ENCODE measurements around the gene CASZ1. TPM values are rescaled to one million over a fixed set of nuclear protein-coding genes. Genes with fewer than 3 reads are reported as not detected.

The CASZ1 gene
- total RNA-seq, 4 donors from 2014 or later: 0.88 to 6.8 (median 1.7) TPM

DNA sequence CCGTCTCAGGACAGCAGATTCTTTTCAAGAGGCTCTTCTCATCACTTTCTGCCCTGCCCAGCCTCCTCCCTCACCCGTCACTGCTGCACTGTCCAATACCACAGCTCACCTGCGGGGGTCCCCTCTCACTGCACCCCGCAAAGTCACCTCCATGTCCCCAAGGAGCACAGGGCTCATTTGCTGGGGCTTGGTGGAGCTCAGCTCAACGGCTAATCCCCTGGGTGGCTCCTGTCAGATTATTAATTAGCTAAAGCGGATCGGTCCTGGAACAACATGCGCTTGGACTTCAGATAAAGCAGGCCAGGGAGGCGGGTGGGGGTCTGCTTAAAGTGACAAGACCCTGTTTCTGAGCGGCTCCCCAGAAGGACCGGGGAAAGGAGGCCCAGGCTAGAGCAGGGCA lies 43.1 kb downstream of the CASZ1 start:
- TF ChIP-seq, protein P1, sequence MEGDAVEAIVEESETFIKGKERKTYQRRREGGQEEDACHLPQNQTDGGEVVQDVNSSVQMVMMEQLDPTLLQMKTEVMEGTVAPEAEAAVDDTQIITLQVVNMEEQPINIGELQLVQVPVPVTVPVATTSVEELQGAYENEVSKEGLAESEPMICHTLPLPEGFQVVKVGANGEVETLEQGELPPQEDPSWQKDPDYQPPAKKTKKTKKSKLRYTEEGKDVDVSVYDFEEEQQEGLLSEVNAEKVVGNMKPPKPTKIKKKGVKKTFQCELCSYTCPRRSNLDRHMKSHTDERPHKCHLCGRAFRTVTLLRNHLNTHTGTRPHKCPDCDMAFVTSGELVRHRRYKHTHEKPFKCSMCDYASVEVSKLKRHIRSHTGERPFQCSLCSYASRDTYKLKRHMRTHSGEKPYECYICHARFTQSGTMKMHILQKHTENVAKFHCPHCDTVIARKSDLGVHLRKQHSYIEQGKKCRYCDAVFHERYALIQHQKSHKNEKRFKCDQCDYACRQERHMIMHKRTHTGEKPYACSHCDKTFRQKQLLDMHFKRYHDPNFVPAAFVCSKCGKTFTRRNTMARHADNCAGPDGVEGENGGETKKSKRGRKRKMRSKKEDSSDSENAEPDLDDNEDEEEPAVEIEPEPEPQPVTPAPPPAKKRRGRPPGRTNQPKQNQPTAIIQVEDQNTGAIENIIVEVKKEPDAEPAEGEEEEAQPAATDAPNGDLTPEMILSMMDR (IDR thresholded peaks at IDR 0.05; ENCODE audit: low read depth): no peak

GRCh38 chr1:10751561-10752085 lies 44.8 kb downstream of the CASZ1 start:
- TF ChIP-seq, protein P1 (IDR thresholded peaks at IDR 0.05; ENCODE audit: low read depth): no peak

DNA sequence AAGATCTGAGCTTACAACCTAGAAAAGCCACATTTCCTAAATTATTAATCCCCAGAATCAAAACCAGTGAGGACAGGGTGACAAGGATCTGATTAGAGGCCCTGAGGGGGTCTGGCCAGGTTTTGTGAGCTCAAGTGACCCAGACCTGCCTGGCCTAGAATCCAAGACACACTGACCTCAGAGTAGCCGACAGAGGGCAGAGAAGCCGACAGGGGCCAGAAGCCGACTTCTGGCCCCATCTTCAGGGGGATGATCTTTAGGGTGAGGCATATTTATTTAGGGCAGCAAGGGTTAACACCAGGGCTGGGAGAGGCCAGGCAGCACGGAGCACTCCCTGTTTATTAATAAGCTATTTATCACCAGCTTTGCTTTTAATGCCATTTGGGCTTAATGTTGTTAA lies 45.3 kb downstream of the CASZ1 start:
- TF ChIP-seq, protein P1 (IDR thresholded peaks at IDR 0.05; ENCODE audit: low read depth): no peak

DNA sequence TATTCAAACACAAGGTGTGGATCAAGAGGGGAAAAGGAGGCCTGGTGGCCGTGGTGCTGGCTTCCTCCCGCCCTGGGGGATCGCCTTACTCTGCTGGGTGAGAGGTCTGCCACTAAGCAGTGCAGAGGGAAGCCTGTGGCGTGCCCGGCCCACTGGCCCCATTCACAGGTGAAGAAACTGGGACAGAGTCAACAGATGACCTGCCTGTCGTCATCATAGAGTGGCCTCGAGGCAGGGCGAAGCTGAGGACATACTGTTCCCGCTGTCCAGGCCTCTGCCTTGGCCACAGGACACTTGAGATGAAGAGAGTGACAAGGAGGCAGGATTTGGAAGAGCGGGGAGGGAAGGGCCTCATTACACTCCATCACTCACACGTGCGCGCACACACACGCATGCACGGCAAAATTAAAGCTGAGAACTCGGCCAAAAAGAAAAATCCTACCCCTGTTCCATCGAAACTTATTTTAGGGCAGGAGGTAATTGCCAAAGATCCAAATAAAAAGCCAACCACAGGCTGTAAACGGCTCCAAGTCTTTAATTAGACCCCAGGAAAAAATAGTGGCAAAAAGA lies 50.5 kb downstream of the CASZ1 start:
- TF ChIP-seq, protein P1 (IDR thresholded peaks at IDR 0.05; ENCODE audit: low read depth): no peak

DNA sequence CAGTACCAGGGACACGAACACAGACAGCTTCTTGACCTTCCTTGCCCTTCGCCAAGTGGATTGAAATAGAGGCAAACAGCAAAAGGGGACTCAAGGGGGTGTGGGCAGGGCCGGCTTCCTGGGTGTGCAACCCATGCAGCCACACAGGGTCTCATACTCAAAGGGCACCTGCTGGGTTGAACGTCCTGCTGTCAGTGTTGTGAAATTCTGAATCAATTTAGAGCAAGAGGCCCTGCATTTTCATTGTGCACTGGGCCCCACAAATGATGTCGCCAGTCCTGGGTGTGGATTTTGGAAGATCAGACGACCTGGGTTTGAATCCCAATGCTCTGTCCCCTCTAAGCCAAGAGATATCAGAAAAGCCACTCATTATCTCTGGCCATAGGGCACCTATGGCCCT lies 51.1 kb downstream of the CASZ1 start:
- TF ChIP-seq, protein P1 (IDR thresholded peaks at IDR 0.05; ENCODE audit: low read depth): no peak

GRCh38 chr1:10744654-10745238 lies 51.7 kb downstream of the CASZ1 start:
- TF ChIP-seq, protein P1 (IDR thresholded peaks at IDR 0.05; ENCODE audit: low read depth): no peak

GRCh38 chr1:10744029-10744428 lies 52.4 kb downstream of the CASZ1 start:
- TF ChIP-seq, protein P1 (IDR thresholded peaks at IDR 0.05; ENCODE audit: low read depth): no peak
